Activated T-helper 17 cell treated with anti-CD3 and anti-CD28 coated beads, Interleukin-2, amount 50 U/mL, for 72 hours (primary cell): ENCODE data around the gene CAMKMT. TPM values are rescaled to one million over a fixed set of nuclear protein-coding genes. Genes with fewer than 3 reads are reported as not detected.

Experiments
- ATAC-seq: fragments of 150-1000 bp; cut with Tn5 transposase; replicated peaks from 2 replicates; pipeline ENCODE4 v1.10.0; 2021; ENCODE audit warnings: mild to moderate bottlenecking, moderate library complexity
- H3K27ac Mint-ChIP-seq: one replicate; pipeline ENCODE4 v1.8.0; 2022; ENCODE audit warnings: mixed read lengths
- H3K27me3 Mint-ChIP-seq: one replicate; pipeline ENCODE4 v1.8.0; 2022; ENCODE audit warnings: mixed read lengths
- H3K36me3 Mint-ChIP-seq: one replicate; pipeline ENCODE4 v1.8.0; 2022; ENCODE audit warnings: low read depth, mild to moderate bottlenecking, mixed read lengths
- H3K4me1 Mint-ChIP-seq: one replicate; pipeline ENCODE4 v1.8.0; 2022; ENCODE audit warnings: mixed read lengths
- H3K4me3 Mint-ChIP-seq: one replicate; pipeline ENCODE4 v1.8.0; 2022; ENCODE audit warnings: mild to moderate bottlenecking, mixed read lengths
- H3K9me3 Mint-ChIP-seq: one replicate; pipeline ENCODE4 v1.8.0; 2022; ENCODE audit warnings: mixed read lengths
- total RNA-seq, 2 donors: library from RNA; stranded (reverse); gene quantifications; one replicate each; pipeline ENCODE4 v1.2.3, GENCODE V29; 2022

CAMKMT gene
- total RNA-seq, 2 donors from 2014 or later = 13.4 TPM

DNA sequence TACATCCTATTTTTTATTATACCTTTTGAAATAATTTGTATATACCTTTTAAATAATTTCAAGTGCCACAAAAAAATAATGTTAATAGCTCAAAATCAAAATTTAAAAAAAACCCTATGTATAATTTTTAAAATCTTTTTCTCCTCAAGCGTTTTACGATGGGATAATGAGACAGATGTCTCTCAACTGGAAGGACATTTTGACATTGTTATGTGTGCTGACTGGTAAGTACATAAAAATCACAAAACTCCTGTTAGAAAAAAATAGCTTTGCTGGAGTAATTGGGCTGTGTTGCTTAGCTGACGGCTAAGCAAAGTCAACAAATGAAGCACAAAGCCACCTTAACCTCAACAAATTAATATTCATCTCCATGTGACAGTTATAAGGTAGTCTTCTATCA is 381.7 kb downstream of the CAMKMT start:
- H3K27ac Mint-ChIP-seq = no peak overlapping the region
- H3K4me1 Mint-ChIP-seq = no peaks in the 10 kb centered on the region
- no peaks in the 10 kb centered on the region for H3K27me3 Mint-ChIP-seq
- no peak overlapping the region for H3K4me3 Mint-ChIP-seq
- peaks cover 10% of the 10 kb centered on the region for H3K36me3 Mint-ChIP-seq
- H3K9me3 Mint-ChIP-seq = no peaks in the 10 kb centered on the region
- no peak for ATAC-seq

GRCh38 chr2:44744961-44745892 is 383.5 kb downstream of the CAMKMT start:
- H3K4me3 Mint-ChIP-seq = no peak overlapping the region
- no peaks in the 10 kb centered on the region for H3K27me3 Mint-ChIP-seq
- no peaks in the 10 kb centered on the region for H3K9me3 Mint-ChIP-seq
- peaks cover 25% of the 10 kb centered on the region for H3K36me3 Mint-ChIP-seq
- H3K4me1 Mint-ChIP-seq = no peaks in the 10 kb centered on the region
- no peak overlapping the region for H3K27ac Mint-ChIP-seq
- ATAC-seq = no peak

GRCh38 chr2:44745922-44746766 is 384.4 kb downstream of the CAMKMT start:
- no peak overlapping the region for H3K27ac Mint-ChIP-seq
- H3K36me3 Mint-ChIP-seq = peaks cover 27% of the 10 kb centered on the region
- no peaks in the 10 kb centered on the region for H3K27me3 Mint-ChIP-seq
- no peaks in the 10 kb centered on the region for H3K4me1 Mint-ChIP-seq
- ATAC-seq = no peak
- no peaks in the 10 kb centered on the region for H3K9me3 Mint-ChIP-seq
- no peak overlapping the region for H3K4me3 Mint-ChIP-seq

- no peak for ATAC-seq
- no peak overlapping the region for H3K4me3 Mint-ChIP-seq
- H3K9me3 Mint-ChIP-seq = no peaks in the 10 kb centered on the region
- H3K4me1 Mint-ChIP-seq = no peaks in the 10 kb centered on the region
- H3K27ac Mint-ChIP-seq = no peak overlapping the region
- H3K27me3 Mint-ChIP-seq = no peaks in the 10 kb centered on the region
- H3K36me3 Mint-ChIP-seq = peaks cover 27% of the 10 kb centered on the region
Measured at GRCh38 chr2:44746856-44747615, 385.3 kb downstream of the CAMKMT start.

- H3K4me3 Mint-ChIP-seq = no peak overlapping the region
- H3K4me1 Mint-ChIP-seq = no peaks in the 10 kb centered on the region
- no peak overlapping the region for H3K27ac Mint-ChIP-seq
- ATAC-seq = no peak
- no peaks in the 10 kb centered on the region for H3K9me3 Mint-ChIP-seq
- H3K27me3 Mint-ChIP-seq = no peaks in the 10 kb centered on the region
- H3K36me3 Mint-ChIP-seq = peaks cover 27% of the 10 kb centered on the region
Measured at GRCh38 chr2:44747794-44748193, 386.0 kb downstream of the CAMKMT start.

DNA sequence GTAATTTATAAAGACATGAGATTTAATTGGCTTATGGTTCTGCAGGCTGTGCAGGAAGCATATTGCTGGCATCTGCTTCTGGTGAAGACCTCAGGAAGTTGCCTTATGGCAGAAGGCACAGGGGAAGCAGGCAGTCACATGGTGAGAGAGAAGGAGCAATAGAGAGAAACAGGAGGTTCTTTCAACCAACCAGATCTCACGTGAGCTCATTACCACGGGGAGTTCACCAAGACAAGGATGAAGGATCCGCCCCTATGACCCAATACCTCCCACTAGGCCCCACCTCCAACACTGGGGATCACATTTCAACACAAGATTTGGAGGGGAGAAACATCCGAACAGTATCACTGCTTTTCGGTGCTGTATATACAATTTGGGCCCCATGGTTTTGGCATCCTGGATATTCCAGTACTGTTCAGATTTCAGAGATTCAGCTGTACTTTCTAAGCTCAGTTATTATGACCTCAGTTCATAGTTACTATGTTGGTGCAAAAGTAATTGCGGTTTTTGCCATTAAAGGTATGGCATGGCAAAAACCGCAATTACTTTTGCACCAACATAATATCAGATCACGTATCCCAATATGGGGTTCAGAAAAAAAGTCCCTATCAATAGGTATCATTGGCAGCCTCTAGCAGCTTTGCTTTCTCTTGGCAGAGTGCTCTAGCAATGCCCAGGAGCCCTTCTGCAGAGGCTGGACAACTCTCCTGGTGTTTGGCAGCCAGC is 390.2 kb downstream of the CAMKMT start:
- Mint-ChIP-seq H3K4me1 (no peaks in the 10 kb centered on the region), H3K9me3 (no peaks in the 10 kb centered on the region), H3K36me3 (peaks cover 27% of the 10 kb centered on the region), H3K27ac (no peak overlapping the region), H3K27me3 (no peaks in the 10 kb centered on the region), H3K4me3 (no peak overlapping the region)
- ATAC-seq = no peak

GRCh38 chr2:44752761-44753160 is 391.0 kb downstream of the CAMKMT start:
- no peak for ATAC-seq
- Mint-ChIP-seq H3K4me1 (no peaks in the 10 kb centered on the region), H3K4me3 (no peak overlapping the region), H3K36me3 (peaks cover 24% of the 10 kb centered on the region), H3K9me3 (no peaks in the 10 kb centered on the region), H3K27ac (no peak overlapping the region), H3K27me3 (no peaks in the 10 kb centered on the region)

GRCh38 chr2:44753552-44754285 is 392.0 kb downstream of the CAMKMT start:
- no peaks in the 10 kb centered on the region for H3K9me3 Mint-ChIP-seq
- H3K4me3 Mint-ChIP-seq = no peak overlapping the region
- ATAC-seq = peak; percentile 71
- no peaks in the 10 kb centered on the region for H3K27me3 Mint-ChIP-seq
- no peak overlapping the region for H3K27ac Mint-ChIP-seq
- no peaks in the 10 kb centered on the region for H3K4me1 Mint-ChIP-seq
- peaks cover 17% of the 10 kb centered on the region for H3K36me3 Mint-ChIP-seq

DNA sequence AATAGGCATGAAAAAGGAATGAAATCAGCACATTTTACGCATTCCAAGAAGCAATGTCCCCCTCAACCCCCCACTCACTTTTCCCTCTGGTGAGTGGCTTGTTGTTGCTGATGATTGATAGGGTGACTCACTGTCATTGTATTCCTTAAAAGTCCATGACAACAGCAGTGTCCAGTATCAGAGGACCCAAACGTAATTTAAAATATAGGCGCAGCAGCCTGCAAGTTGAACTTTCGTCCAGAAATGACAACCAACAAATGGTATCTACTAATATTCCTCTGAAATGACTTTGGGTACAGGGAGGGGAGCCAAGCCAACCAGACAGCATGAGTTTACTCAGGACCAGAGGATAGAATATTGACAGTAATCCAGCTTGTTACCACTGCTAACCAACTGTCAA is 396.8 kb downstream of the CAMKMT start:
- peaks cover 3% of the 10 kb centered on the region for H3K4me1 Mint-ChIP-seq
- no peak overlapping the region for H3K4me3 Mint-ChIP-seq
- H3K9me3 Mint-ChIP-seq = no peaks in the 10 kb centered on the region
- no peaks in the 10 kb centered on the region for H3K36me3 Mint-ChIP-seq
- ATAC-seq = no peak
- no peaks in the 10 kb centered on the region for H3K27me3 Mint-ChIP-seq
- no peak overlapping the region for H3K27ac Mint-ChIP-seq

DNA sequence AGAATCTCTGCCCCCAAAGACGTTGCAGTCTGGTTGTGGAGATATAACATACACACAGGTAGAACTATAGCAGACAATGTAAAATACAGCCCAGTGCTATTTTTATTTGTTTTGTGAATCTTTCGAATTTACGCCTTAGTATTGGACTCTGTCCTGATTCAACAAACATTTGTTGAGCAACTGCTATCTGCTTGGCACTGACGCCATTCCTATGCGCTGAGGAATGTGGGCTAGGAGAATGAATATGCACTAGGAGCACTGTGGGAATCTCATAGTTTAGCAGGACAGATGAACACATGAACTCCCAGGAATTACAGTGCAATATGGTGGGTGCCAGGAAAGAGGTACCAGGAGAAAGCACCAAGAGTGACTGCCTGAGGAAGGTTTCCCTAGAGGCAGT is 398.1 kb downstream of the CAMKMT start:
- Mint-ChIP-seq H3K9me3 (no peaks in the 10 kb centered on the region), H3K27ac (no peak overlapping the region), H3K27me3 (no peaks in the 10 kb centered on the region), H3K4me3 (no peak overlapping the region), H3K4me1 (peaks cover 3% of the 10 kb centered on the region), H3K36me3 (no peaks in the 10 kb centered on the region)
- ATAC-seq = no peak

DNA sequence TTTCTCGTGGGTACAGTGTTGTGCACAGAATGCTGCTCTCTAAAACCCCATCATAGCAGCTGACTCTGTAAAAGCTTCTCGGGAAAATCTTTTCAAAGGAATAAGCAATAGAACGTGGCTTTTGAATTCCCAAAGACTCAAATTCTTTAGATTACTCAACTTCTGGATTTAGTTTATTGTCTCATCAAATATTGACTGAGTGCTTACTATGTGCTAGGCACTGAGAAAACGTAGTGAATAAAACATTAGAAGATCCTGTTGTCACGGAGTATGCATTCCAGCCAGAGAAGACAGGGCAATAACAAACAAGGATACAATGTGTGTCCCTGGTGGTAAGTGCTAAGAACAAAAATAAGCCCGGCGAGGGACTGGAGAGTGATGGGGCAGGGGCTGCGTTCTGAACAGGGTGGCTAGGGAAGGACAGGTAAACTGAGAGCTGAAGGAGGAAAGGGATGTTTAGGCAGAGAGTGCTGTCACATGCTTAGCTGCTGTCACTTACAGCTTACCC is 401.6 kb downstream of the CAMKMT start:
- Mint-ChIP-seq H3K4me1 (peaks cover 3% of the 10 kb centered on the region), H3K4me3 (no peak overlapping the region), H3K27me3 (no peaks in the 10 kb centered on the region), H3K27ac (no peak overlapping the region), H3K36me3 (no peaks in the 10 kb centered on the region), H3K9me3 (no peaks in the 10 kb centered on the region)
- ATAC-seq = no peak

GRCh38 chr2:44766220-44766619 is 404.5 kb downstream of the CAMKMT start:
- Mint-ChIP-seq H3K4me3 (no peak overlapping the region), H3K27me3 (no peaks in the 10 kb centered on the region), H3K4me1 (no peaks in the 10 kb centered on the region), H3K36me3 (no peaks in the 10 kb centered on the region), H3K27ac (no peak overlapping the region), H3K9me3 (no peaks in the 10 kb centered on the region)
- no peak for ATAC-seq

DNA sequence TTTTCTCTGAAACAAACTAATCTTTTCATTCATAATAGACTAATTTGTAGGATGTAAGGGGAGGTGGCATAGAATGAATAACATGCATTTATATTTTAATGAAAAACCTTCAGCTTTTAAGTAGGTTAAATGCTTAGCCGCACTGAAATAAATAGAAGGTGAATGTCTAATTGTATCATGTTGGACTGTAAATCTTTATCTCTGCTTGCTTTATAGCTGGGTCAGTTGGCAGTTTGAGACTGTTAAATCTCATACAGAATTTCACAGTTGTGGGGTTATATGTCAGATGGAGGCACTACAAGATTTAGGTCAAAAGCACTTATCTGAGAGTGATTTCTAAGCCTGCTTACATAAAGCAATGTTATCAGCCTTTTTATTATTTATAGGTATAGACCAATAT is 405.0 kb downstream of the CAMKMT start:
- no peak overlapping the region for H3K27ac Mint-ChIP-seq
- no peak for ATAC-seq
- H3K9me3 Mint-ChIP-seq = no peaks in the 10 kb centered on the region
- no peak overlapping the region for H3K4me3 Mint-ChIP-seq
- no peaks in the 10 kb centered on the region for H3K4me1 Mint-ChIP-seq
- no peaks in the 10 kb centered on the region for H3K27me3 Mint-ChIP-seq
- H3K36me3 Mint-ChIP-seq = no peaks in the 10 kb centered on the region
